Fibroblast of skin of left biceps (primary cell): Measurements from ENCODE around the gene LYRM4.

ENCODE experiments used
- DNase-seq, 2 experiments: peaks; one replicate each; pipeline ENCODE4 v3.0.0-alpha.2; 2013; ENCODE audit warnings: low read depth in 2 of 2

LYRM4 gene

GRCh38 chr6:5280920-5281319 is 20.2 kb upstream of the LYRM4 start:
- no peak for DNase-seq

GRCh38 chr6:5279891-5280338 is 19.2 kb upstream of the LYRM4 start:
- DNase-seq, result no peak

GRCh38 chr6:5278565-5279120 is 17.9 kb upstream of the LYRM4 start:
- DNase-seq, result no peak

- DNase-seq, result no peak
These were observed 17.3 kb upstream of the LYRM4 start for GRCh38 chr6:5278047-5278446.

- DNase-seq, result no peak
These were observed 16.8 kb upstream of the LYRM4 start for GRCh38 chr6:5277589-5277988.

GRCh38 chr6:5276581-5276980 is 15.8 kb upstream of the LYRM4 start:
- no peak for DNase-seq

- no peak for DNase-seq
These were observed 14.7 kb upstream of the LYRM4 start for GRCh38 chr6:5275497-5275896.

GRCh38 chr6:5274231-5274630 is 13.5 kb upstream of the LYRM4 start:
- DNase-seq, result no peak

- DNase-seq, result no peak
These were observed 11.2 kb upstream of the LYRM4 start for GRCh38 chr6:5271926-5272325.

- no peak for DNase-seq
These were observed 9.4 kb upstream of the LYRM4 start for GRCh38 chr6:5270093-5270680.

- no peak for DNase-seq
These were observed 5.7 kb upstream of the LYRM4 start for GRCh38 chr6:5266423-5266822.

- DNase-seq, result no peak
These were observed 877 bp upstream of the LYRM4 start for GRCh38 chr6:5261545-5262109.

- DNase-seq, result peak in 1 of 2 experiments; percentile 10
These were observed 584 bp downstream of the LYRM4 start for GRCh38 chr6:5260111-5260620.

GRCh38 chr6:5259428-5259827 is 1.3 kb downstream of the LYRM4 start:
- no peak for DNase-seq

- no peak for DNase-seq
These were observed 3.4 kb downstream of the LYRM4 start for GRCh38 chr6:5257400-5257799.

GRCh38 chr6:5256952-5257351 is 3.8 kb downstream of the LYRM4 start:
- no peak for DNase-seq

GRCh38 chr6:5250911-5251310 is 9.8 kb downstream of the LYRM4 start:
- no peak for DNase-seq

- no peak for DNase-seq
These were observed 10.3 kb downstream of the LYRM4 start for GRCh38 chr6:5250451-5250850.

- no peak for DNase-seq
These were observed 11.2 kb downstream of the LYRM4 start for GRCh38 chr6:5249451-5250122.

- DNase-seq, result no peak
These were observed 12.2 kb downstream of the LYRM4 start for GRCh38 chr6:5248302-5249098.

- DNase-seq, result no peak
These were observed 13.5 kb downstream of the LYRM4 start for GRCh38 chr6:5247201-5247600.
